ENCODE measurements around the gene CANT1. TPM values are rescaled to one million over a fixed set of nuclear protein-coding genes. Genes with fewer than 3 reads are reported as not detected.
A peak's percentile ranks its signal among the peaks of the same experiment; 100 is the strongest.

CANT1 gene
- total and polyA plus RNA-seq, 7 donors = 10.2 to 34.3 (median 22.5) TPM

DNA sequence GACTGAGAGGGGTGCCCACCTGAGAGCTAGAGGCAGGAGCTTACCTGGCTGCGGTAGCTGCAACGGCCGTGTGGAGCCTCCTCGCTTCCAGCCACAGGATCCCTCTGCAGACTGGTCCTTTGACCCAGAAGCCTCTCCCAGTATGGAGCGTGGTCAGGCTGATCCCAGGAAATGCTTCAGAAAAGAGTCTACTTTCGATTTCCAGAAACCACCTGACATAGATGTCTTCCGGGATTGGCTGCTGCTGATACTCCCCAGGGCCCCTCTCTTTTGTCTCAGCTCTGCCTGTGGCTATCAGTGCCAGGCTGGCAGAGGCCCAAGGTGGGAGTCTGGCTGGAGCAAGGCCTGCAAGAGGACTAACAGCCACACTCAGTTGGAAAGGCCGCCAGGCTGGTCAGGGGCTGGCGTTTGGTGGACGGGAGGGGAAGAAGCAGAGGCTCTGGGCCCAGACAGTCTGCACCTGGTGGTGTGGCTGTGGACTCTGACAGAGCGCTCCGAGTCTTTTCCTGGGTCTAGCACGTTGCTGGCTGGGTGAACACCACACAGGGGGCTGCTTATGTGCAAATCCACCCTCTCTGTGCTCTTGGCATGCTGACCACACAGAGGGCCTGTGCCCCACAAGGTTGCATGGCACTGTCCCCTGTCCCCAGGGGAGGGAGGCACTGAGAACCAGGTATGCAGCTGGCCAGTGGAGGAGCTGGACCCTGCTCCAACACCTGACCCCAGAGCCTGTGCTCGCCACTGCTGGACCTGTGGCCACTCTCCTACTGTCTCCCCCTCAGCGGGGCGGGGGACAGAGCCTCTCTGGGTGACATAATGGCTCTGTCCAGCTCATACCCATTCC is 29.6 kb downstream of the CANT1 start, which contains the start of gene LGALS3BP:
LGALS3BP (minus strand) TSS at position 144 of the 844 bp plus-strand sequence. CDS start 2,732 bp downstream, outside the sequence.
- Histone ChIP-seq H3K36me3 (ENCODE audit: insufficient read depth in 1 of 2, low read depth in 1 of 2) (no peaks in the 10 kb centered on the region), H3K27me3 (ENCODE audit: insufficient read depth in 3 of 3, low read length in 2 of 3) (no peaks in the 10 kb centered on the region), H3K4me1 (peaks cover 23% of the 10 kb centered on the region), H3K4me3 (peak within 1 kb of the TSS; percentile 51), H3K27ac (no peak within 1 kb of the TSS), H3K9me3 (no peaks in the 10 kb centered on the region)
- DNase-seq (peak; percentile 74 to 79), ATAC-seq (peak in 3 of 4 donors; percentile 23 to 46 (median 36))
- intact Hi-C loops (cut with DNase I) = loop anchor here in 1 of 2 donors (10.0 kb wide), 1 partner anchor 485 kb away; no protein-coding TSS in a partner anchor
- TF ChIP-seq, protein P1, sequence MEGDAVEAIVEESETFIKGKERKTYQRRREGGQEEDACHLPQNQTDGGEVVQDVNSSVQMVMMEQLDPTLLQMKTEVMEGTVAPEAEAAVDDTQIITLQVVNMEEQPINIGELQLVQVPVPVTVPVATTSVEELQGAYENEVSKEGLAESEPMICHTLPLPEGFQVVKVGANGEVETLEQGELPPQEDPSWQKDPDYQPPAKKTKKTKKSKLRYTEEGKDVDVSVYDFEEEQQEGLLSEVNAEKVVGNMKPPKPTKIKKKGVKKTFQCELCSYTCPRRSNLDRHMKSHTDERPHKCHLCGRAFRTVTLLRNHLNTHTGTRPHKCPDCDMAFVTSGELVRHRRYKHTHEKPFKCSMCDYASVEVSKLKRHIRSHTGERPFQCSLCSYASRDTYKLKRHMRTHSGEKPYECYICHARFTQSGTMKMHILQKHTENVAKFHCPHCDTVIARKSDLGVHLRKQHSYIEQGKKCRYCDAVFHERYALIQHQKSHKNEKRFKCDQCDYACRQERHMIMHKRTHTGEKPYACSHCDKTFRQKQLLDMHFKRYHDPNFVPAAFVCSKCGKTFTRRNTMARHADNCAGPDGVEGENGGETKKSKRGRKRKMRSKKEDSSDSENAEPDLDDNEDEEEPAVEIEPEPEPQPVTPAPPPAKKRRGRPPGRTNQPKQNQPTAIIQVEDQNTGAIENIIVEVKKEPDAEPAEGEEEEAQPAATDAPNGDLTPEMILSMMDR (IDR thresholded peaks at IDR 0.05) = no peak
- 52 to 65% (median 55%) methylated on average over 16 of the region's 16 CpGs for WGBS, 3 donors

DNA sequence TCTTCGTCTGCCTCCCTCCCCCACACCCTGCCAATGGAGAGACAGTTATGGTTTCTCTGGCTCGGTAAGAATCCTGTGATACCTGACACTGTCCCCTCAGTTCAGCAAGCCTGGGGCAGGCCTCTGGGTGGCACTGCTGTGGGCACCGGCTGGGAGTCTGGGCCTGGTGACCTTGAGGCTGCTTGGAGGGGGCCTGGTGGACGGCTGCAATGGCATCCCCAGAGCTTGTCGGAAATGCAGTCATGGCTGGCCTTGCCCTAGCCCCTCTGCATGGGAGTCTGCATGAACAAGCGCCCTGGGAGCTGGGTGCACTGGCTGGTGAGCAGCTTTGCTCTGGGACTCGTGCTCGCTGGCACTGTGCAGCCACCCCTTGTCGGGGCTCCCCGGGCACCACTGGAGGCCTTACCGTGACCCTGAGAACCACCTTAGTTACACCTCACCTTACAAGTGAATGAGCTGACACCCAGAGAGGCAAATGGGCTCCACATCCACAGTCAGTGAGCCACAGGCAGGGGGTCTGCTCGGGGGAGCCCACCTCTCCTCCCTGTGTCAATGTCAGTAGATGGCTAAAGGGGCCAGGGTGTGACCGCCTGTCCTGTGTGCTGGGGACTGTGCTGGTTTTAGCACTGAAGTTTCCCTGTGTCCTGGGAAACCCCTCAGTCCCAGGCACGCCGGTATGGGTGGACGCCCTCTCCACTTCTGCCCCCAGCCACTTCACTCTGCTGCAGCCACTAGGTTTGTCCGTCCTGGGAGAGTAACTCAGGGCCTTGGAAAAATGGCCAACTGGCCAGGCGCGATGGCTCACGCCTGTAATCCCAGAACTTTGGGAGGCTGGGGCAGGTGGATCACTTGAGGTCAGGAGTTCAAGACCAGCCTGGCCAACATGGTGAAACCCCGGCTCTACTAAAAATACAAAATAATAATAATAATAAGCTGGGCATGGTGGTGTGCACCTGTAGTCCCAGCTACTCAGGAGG is 31.3 kb downstream of the CANT1 start:
- H3K27ac ChIP-seq = peak overlapping the region; percentile 30
- TF ChIP-seq, protein P1 (IDR thresholded peaks at IDR 0.05) = no peak
- H3K4me3 ChIP-seq = no peak overlapping the region
- intact Hi-C loops (cut with DNase I) = loop anchor here in 1 of 2 donors (10.0 kb wide), 1 partner anchor 483 kb away; no protein-coding TSS in a partner anchor
- ATAC-seq = peak; percentile 46 to 70 (median 67)
- no peaks in the 10 kb centered on the region for H3K27me3 ChIP-seq (ENCODE audit: insufficient read depth in 3 of 3, low read length in 2 of 3)
- peaks cover 28% of the 10 kb centered on the region for H3K4me1 ChIP-seq
- no peaks in the 10 kb centered on the region for H3K36me3 ChIP-seq (ENCODE audit: insufficient read depth in 1 of 2, low read depth in 1 of 2)
- DNase-seq = no peak
- no peaks in the 10 kb centered on the region for H3K9me3 ChIP-seq
- WGBS, 3 donors = 55 to 62% (median 62%) methylated on average over 21 of the region's 21 CpGs

DNA sequence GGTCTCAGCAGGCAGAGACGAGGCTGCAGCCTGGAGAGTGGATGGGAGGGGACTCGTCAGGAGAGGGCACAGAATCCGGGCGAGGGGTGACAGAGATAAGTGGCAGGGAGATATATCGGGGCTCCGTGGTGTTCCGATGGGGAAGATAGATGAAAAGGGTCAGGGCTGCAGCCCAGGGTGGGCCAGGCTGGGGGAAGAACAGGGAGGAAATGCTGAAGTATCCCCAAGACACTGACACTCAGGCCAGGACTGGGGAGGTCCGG is 32.0 kb downstream of the CANT1 start:
- Histone ChIP-seq H3K4me3 (no peak overlapping the region), H3K27ac (peak overlapping the region; percentile 30), H3K27me3 (ENCODE audit: insufficient read depth in 3 of 3, low read length in 2 of 3) (no peaks in the 10 kb centered on the region), H3K9me3 (no peaks in the 10 kb centered on the region), H3K4me1 (peaks cover 28% of the 10 kb centered on the region), H3K36me3 (ENCODE audit: insufficient read depth in 1 of 2, low read depth in 1 of 2) (no peaks in the 10 kb centered on the region)
- DNase-seq (no peak), ATAC-seq (no peak)
- 76 to 83% (median 80%) methylated on average over 8 of the region's 8 CpGs for WGBS, 3 donors
- intact Hi-C loops (cut with DNase I) = loop anchor here in 1 of 2 donors (10.0 kb wide), 1 partner anchor 483 kb away; no protein-coding TSS in a partner anchor
- TF ChIP-seq, protein P1 (IDR thresholded peaks at IDR 0.05) = no peak

DNA sequence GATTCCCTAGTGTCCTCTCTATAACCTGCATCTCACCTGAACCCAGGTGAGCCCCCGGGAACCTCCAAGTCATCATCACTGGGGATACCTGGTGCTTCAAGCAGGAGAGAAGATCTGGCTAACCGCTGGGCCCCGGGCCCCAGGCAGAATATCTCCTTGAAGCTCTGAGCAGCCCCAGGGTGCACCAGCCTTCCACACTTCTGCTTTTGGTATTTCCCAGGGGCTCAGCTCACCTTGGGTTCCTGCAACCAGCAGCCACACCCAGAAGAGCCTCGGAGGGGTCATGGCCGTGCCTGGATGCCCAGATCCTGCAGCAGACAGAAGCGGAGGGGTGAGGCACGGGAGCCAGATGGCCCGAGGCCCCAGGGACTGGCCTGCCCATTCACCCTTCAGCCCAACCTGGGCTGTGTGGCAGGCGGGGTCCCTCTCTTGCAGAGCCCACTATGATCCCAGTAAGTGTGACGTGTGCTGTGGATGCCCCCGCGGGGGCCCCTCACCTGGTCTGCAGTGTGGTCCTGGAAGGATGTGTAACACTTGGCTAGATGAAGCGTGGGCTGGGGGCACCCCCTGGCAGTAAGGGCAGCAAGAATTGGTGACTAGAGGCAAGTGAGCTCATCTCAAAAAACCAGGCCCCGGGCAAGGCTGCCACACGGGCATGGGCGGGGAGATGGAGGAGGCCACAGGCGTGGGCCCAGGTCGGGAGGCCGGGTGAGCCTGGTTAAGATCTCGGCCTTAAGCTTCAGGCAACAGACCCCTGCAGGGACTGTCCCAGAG is 32.5 kb downstream of the CANT1 start:
- WGBS, 3 donors = 83 to 92% (median 88%) methylated on average over 20 of the region's 20 CpGs
- Histone ChIP-seq H3K9me3 (no peaks in the 10 kb centered on the region), H3K27me3 (ENCODE audit: insufficient read depth in 3 of 3, low read length in 2 of 3) (no peaks in the 10 kb centered on the region), H3K4me1 (peaks cover 28% of the 10 kb centered on the region), H3K4me3 (no peak overlapping the region), H3K27ac (no peak overlapping the region), H3K36me3 (ENCODE audit: insufficient read depth in 1 of 2, low read depth in 1 of 2) (no peaks in the 10 kb centered on the region)
- ATAC-seq (no peak), DNase-seq (no peak)
- intact Hi-C loops (cut with DNase I) = loop anchor here in 1 of 2 donors (10.0 kb wide), 1 partner anchor 482 kb away; no protein-coding TSS in a partner anchor
- TF ChIP-seq, protein P1 (IDR thresholded peaks at IDR 0.05) = no peak

Measured in psoas muscle (tissue), 8 donors.